Heart left ventricle (tissue), 13 donors: Measurements from ENCODE around the gene F8.

Source experiments
- POLR2A ChIP-seq, 2 donors: fragments of 450-650 bp; IDR thresholded peaks; one replicate each; pipeline ENCODE4 v1.6.1; 2017; ENCODE audit warnings: antibody characterized with exemption in 2 of 2, mild to moderate bottlenecking in 2 of 2, moderate library complexity in 2 of 2
- TF ChIP-seq, protein P1 (sequence below), 12 donors: fragments of 200-600 bp; sonication (generic) in 4 of 12; IDR thresholded peaks; one replicate each; pipeline versions ENCODE4 v1.5.0 to v1.8.0; 2018 to 2022; ENCODE audit warnings: antibody characterized with exemption in 12 of 12, mild to moderate bottlenecking in 5 of 12
- donor health status: ischemic (EF 13 %, LVEDD 7.1; RV severe dilation, severe dysfunction).
- donor health status: DM: no; HTN: yes; CAD: no.
- donor health status: DM: no; HTN: no; CAD: no.
- donor health status: ischemic (EF 25% LVEDD 6.9; RV normal size, moderate dysfunction).
- donor health status: ischemic (EF 25% LVEDD 5.7; RV mildly dilated, moderate dysfunction).
- donor health status: ischemic (EF 35%, LVEDD 5.7; RV mildly dilated, moderate dysfunction).
- donor health status: nonischemic (EF 11% LVEDD 7.7; RV severe dilation, severe dysfunction).
- donor health status: DM: yes; HTN: yes; CAD: no.
- donor health status: PGD.
- donor health status: ischemic (EF 29% LVEDD 5.4; RV normal size, mild dysfunction).
- donor health status: nonischemic (EF 23%, LVEDD 6.1; RV moderate dilation, normal function).

DNA sequence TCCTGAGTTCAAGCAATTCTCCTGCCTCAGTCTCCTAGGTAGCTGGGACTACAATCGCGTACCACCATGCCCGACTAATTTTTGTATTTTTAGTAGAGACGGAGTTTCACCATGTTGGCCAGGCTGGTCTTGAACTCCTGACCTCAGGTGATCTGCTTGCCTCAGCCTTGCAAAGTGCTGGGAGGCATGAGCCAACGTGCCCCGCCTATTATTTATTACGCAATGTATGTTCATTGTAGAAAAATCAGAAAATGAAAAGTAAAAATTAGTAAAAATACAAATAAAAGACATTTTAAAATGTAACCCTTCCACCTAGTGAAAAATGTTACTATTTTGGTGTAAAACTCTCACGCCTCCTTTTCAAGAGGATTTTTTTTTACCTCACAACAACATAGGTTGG, 122.2 kb downstream of the F8 start:
- TF ChIP-seq, protein P1, sequence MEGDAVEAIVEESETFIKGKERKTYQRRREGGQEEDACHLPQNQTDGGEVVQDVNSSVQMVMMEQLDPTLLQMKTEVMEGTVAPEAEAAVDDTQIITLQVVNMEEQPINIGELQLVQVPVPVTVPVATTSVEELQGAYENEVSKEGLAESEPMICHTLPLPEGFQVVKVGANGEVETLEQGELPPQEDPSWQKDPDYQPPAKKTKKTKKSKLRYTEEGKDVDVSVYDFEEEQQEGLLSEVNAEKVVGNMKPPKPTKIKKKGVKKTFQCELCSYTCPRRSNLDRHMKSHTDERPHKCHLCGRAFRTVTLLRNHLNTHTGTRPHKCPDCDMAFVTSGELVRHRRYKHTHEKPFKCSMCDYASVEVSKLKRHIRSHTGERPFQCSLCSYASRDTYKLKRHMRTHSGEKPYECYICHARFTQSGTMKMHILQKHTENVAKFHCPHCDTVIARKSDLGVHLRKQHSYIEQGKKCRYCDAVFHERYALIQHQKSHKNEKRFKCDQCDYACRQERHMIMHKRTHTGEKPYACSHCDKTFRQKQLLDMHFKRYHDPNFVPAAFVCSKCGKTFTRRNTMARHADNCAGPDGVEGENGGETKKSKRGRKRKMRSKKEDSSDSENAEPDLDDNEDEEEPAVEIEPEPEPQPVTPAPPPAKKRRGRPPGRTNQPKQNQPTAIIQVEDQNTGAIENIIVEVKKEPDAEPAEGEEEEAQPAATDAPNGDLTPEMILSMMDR (IDR thresholded peaks at IDR 0.05) = no peak
- TF ChIP-seq POLR2A (IDR thresholded peaks at IDR 0.05) = no peak
